GM12878 (cell line): ENCODE data around the gene EEF2K. TPM values are rescaled to one million over a fixed set of nuclear protein-coding genes. Genes with fewer than 3 reads are reported as not detected.
A peak's percentile ranks its signal among the peaks of the same experiment; 100 is the strongest.

Experiments
- ATF2 ChIP-seq: IDR thresholded peaks from 2 replicates; pipeline ENCODE4 v1.6.1; 2012; ENCODE audit warnings: low read length, inconsistent platforms
- ATF7 ChIP-seq: fragments of 450-650 bp; IDR thresholded peaks from 2 replicates; pipeline ENCODE4 v1.6.1; 2016; ENCODE audit warnings: low read depth, mild to moderate bottlenecking
- BCL11A ChIP-seq: IDR thresholded peaks from 2 replicates; pipeline ENCODE4 v1.6.1; 2011; ENCODE audit warnings: low read depth, low read length
- BMI1 ChIP-seq: fragments of 450-650 bp; IDR thresholded peaks from 2 replicates; pipeline ENCODE4 v1.6.1; 2016; ENCODE audit warnings: mild to moderate bottlenecking, moderate library complexity, borderline replicate concordance
- CREM ChIP-seq: IDR thresholded peaks from 2 replicates; pipeline ENCODE4 v1.6.1; 2014; ENCODE audit warnings: antibody characterized with exemption, low read depth
- EGR1 ChIP-seq, 2 experiments: IDR thresholded peaks; 1 replicate in 1 of 2; 2 replicates in 1 of 2; pipeline ENCODE4 v1.6.1; 2011 to 2012; ENCODE audit warnings: low read depth in 2 of 2, low read length in 2 of 2, borderline replicate concordance in 1 of 2, mild to moderate bottlenecking in 1 of 2, moderate library complexity in 1 of 2
- IKZF1 ChIP-seq: fragments of 450-650 bp; conservative IDR thresholded peaks from 2 replicates; pipeline ENCODE4 v1.6.1; 2017; ENCODE audit warnings: antibody characterized with exemption, mild to moderate bottlenecking
- IRF3 ChIP-seq: fragments of 450-650 bp; IDR thresholded peaks from 2 replicates; pipeline ENCODE4 v1.6.1; 2014; ENCODE audit warnings: mild to moderate bottlenecking
- LARP7 ChIP-seq: fragments of 450-650 bp; IDR thresholded peaks from 2 replicates; pipeline ENCODE4 v1.6.1; 2017; ENCODE audit warnings: mild to moderate bottlenecking
- MXI1 ChIP-seq: fragments of 150-350 bp; IDR thresholded peaks from 2 replicates; pipeline ENCODE4 v1.6.1; 2011; ENCODE audit warnings: low read depth, mild to moderate bottlenecking, inconsistent platforms, low read length, improper control_type of control experiment
- NR2C1 ChIP-seq: fragments of 450-650 bp; IDR thresholded peaks from 2 replicates; pipeline ENCODE4 v1.6.1; 2017; ENCODE audit warnings: antibody characterized with exemption, mild to moderate bottlenecking, moderate library complexity
- PRDM15 ChIP-seq: fragments of 450-650 bp; formaldehyde crosslinking; IDR thresholded peaks from 2 replicates; pipeline ENCODE4 v1.4.0; 2020; ENCODE audit warnings: mild to moderate bottlenecking, moderate library complexity
- RAD21 ChIP-seq: IDR thresholded peaks from 2 replicates; pipeline ENCODE4 v1.6.1; 2011; ENCODE audit warnings: mild to moderate bottlenecking, low read depth, low read length, moderate library complexity; ENCODE audit not compliant: insufficient read depth
- SIN3A ChIP-seq: IDR thresholded peaks from 2 replicates; pipeline ENCODE4 v1.6.1; 2012; ENCODE audit warnings: low read depth, low read length, improper control_type of control experiment
- SMC3 ChIP-seq: IDR thresholded peaks from 2 replicates; pipeline ENCODE4 v1.6.1; 2011; ENCODE audit warnings: low read length, improper control_type of control experiment, borderline replicate concordance
- SP1 ChIP-seq: IDR thresholded peaks from one replicate; pipeline ENCODE4 v1.6.1; 2011; ENCODE audit warnings: low read depth, low read length
- STAT1 ChIP-seq: fragments of 450-650 bp; conservative IDR thresholded peaks from 2 replicates; pipeline ENCODE4 v1.6.1; 2014; ENCODE audit warnings: antibody characterized with exemption, mild to moderate bottlenecking
- TCF7 ChIP-seq: IDR thresholded peaks from 2 replicates; pipeline ENCODE4 v1.6.1; 2014; ENCODE audit warnings: antibody characterized with exemption, borderline replicate concordance
- YY1 ChIP-seq: IDR thresholded peaks from 2 replicates; pipeline ENCODE4 v1.6.1; 2011; ENCODE audit warnings: low read depth, mild to moderate bottlenecking, low read length
- ZBTB4 ChIP-seq: fragments of 450-650 bp; formaldehyde crosslinking; IDR thresholded peaks from 2 replicates; pipeline ENCODE4 v1.4.0; 2022; ENCODE audit warnings: mild to moderate bottlenecking, moderate library complexity
- ZNF207 ChIP-seq: fragments of 450-650 bp; IDR thresholded peaks from 2 replicates; pipeline ENCODE4 v1.6.1; 2014; ENCODE audit warnings: antibody characterized with exemption, mild to moderate bottlenecking, borderline replicate concordance
- polyA plus RNA-seq, 11 experiments: library from polyadenylated mRNA; depleted of rRNA in 4 of 11; unstranded in 6 of 11; stranded (reverse) in 5 of 11; fragments of >200 nt; fragmentation: Nextera tagmentation in 4 of 11; fragmentation: Illumina TruSeq in 1 of 11; extraction: Ambion mirVana in 4 of 11; extraction: Trizol in 1 of 11; gene quantifications; 1 replicate in 1 of 11; 2 replicates in 10 of 11; pipeline versions ENCODE4 v1.2.1 to v1.2.3, GENCODE V29; 2011 to 2016; ENCODE audit warnings: inconsistent platforms in 2 of 11, missing spikeins in 2 of 11, low read depth in 1 of 11
- total RNA-seq, 4 experiments: library from RNA; depleted of rRNA in 3 of 4; stranded (reverse); fragments of >200 nt in 3 of 4; fragmentation: Illumina TruSeq in 1 of 4; extraction: Trizol in 1 of 4; gene quantifications; 2 replicates each; pipeline versions ENCODE4 v1.2.1 to v1.2.3, GENCODE V29; 2013 to 2021

The EEF2K gene
- total and polyA plus RNA-seq, 10 of the 15 experiments (the other 5 are each of a cell fraction or from before 2014, with no cell fraction given), result 2.0 to 29.6 (median 12.2) TPM

GRCh38 chr16:22297871-22298733, 92.0 kb downstream of the EEF2K start (continued):
- TF ChIP-seq IKZF1 (peak; percentile 97), YY1 (peak; percentile 79), PRDM15 (CRISPR knock-in tag) (no peak), RAD21 (no peak), MXI1 (peak; percentile 56; the same call in 1 of the 2 replicates), LARP7 (peak; percentile 56; the same call in 1 of the 2 replicates), STAT1 (peak; percentile 85; the same call in 1 of the 2 replicates), IRF3 (no peak), SP1 (no peak), ZBTB4 (CRISPR knock-in tag) (no peak), EGR1 (IDR thresholded peaks at IDR 0.05; ENCODE audit: borderline replicate concordance in 1 of 2, low read depth in 2 of 2, low read length in 2 of 2) (no peak), NR2C1 (0 out of 2 replicates have a peak, but pooled peaks have one; percentile 24), ATF2 (peak; percentile 89), CREM (peak; percentile 90), TCF7 (peak; percentile 79), SMC3 (no peak), BMI1 (peak; percentile 60; the same call in 1 of the 2 replicates), BCL11A (no peak), ZNF207 (peak; percentile 92; the same call in 1 of the 2 replicates), ATF7 (peak; percentile 38; the same call in 1 of the 2 replicates), SIN3A (peak; percentile 20; the same call in 1 of the 2 replicates)
